Measurements from ENCODE around the gene PGBD5. TPM values are rescaled to one million over a fixed set of nuclear protein-coding genes. Genes with fewer than 3 reads are reported as not detected.
"Not testable (repeated sequence)": the region's sequence is repeated elsewhere in the genome, so short reads cannot be mapped to it uniquely, and the experiment has no call there.

PGBD5 gene
- total RNA-seq, 1 donor from 2014 or later = 3.5 TPM

DNA sequence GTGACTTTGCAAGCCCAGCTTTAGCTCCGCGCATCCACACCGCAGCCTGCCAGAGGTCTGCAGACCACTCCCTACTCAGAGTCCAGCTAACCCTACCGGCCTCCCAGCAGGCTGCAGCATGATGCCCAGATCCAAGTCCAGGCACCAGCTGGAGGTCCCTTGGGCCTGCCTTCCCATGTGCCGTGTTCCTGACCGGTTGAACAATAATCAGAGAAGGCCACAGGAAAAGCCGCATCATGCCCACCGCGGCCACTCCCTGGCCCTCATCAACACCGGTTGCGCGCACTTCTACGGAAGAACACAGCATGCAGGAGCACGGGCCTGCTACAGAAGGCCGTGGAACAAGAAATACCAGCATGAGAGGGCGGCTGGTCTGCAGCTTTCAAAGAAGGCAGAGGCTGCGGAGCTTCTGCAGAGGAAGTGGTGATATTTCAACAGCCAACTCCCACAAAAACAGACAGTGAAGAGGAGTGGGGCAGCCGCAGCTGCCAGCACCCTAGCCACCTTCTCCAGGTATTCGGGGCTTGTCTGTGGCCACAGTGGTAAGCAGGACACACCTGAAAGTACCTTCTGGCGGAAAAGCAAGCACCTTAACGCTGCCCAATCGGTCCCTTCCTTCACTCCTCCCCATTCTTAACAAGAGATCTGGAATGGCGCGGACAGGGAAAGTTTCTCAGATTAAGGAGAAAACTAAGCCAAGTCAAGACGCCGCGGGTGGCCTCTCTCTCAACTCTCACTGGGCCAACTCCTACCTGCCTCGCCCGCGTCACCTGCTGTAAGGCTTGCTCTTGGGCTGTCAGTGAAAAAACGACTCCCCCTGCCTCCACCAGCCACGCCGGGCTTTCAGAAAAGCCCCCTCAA lies 1.5 kb downstream of the PGBD5 start:
- DNase-seq (ENCODE audit: low spot score) = no peak

DNA sequence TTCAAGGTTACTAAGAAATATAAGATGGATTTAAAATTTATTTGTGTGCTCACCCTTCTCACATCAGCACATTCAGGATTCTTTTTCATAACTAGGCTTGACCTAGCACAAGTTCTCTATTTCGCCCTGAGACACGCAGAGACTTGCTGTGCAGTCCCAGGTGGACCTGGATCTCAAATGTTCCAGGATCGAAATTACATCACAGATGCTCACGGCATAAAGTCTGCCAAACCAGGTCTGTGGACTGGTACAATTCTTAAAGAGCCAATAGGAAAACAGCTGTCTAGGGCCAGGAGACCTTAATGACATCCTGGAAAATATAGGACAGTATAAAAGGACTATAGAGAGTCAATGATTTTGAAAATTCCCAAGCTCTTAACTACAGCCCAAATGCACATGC lies 2.2 kb downstream of the PGBD5 start:
- no peak for DNase-seq (ENCODE audit: low spot score)

DNA sequence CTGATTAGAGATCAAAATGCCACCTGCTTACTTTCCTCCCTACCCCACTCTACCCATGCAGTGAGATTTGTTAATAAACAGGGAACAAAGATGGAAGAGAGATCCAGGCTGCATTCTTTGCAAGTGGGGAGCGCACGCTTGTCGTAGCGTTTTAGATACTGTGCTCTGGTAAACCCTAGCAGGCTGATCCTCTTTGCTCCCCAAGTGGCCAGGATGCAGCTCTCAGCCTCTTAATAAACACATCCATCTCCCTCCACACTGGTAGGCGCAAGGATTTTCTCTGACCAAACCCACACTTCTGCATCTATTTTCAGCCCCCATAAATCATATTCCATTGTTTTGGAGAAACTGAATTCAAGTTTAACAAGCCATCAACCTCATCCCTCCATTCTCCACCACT lies 2.9 kb downstream of the PGBD5 start:
- no peak for DNase-seq (ENCODE audit: low spot score)

DNA sequence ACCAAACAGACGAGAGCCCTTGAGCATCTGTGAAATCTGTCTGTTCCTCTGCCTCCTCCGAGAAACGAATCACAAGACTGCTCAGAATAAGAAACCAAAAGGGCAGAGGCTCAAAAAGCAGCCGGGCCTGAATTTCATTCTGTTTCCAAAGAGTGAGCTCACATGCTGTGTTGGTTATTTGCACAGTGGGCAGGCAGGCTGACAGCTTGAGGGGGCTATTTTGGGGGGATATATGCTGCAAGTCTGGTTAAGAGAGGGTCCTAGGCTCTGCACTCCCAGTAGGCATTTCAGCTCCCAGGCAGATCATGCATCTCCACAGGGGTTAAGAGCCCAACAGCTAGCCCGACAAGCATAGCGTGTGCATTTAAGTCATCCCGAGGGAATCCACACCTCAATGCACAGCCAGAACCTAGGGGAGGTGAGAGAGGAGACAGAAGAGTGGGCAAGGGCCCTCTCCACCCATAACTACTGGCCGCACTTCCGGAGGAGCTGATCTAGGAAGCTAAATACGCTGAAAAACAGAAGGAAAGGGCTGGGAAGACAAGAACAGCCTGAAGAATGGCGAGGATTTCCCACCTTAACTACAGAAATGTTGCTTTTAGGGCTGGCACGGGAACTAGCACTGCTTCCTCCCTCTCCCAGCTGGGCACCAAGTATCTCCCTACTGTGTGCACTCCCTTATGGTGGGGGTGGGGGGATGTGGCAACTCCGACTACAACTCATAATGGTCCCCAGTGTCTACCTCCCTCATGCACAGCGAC lies 3.7 kb downstream of the PGBD5 start:
- no peak for DNase-seq (ENCODE audit: low spot score)

DNA sequence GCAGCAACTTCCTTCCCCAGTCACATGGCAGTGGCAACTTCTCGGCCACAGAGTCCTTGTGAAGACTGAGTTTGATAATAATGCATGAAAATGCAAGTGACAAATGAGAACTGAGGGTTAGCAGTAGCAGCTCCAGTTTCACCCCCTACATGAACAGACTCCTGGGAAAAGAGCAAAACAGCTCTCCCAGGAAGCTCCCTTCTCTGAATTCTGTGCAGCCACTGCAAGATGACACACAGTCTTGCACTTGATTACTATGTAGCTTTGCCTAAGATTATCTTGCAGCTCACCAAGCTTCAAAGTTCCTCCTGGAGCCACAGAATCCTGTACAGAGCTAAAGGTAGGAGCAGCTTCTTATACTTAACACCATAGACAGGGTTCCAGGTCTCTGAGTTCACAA lies 4.7 kb downstream of the PGBD5 start:
- no peak for DNase-seq (ENCODE audit: low spot score)

DNA sequence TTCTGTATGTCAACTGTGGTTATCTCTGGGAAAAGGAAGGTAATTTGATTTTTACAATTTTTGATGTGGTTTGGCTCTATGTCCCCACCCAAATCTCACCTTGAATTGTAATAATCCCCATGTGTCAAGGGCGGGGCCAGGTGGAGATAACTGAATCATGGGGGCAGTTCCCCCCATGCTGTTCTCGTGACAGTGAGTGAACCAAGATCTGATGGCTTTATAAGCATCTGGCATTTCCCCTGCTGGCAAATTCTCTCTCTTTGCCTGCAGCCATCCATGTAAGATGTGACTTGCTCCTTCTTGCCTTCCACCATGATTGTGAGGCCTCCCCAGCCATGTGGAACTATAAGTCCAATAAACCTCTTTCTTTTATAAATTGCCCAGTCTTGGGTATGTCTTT lies 5.8 kb downstream of the PGBD5 start:
- DNase-seq (ENCODE audit: low spot score) = not testable (repeated sequence)

DNA sequence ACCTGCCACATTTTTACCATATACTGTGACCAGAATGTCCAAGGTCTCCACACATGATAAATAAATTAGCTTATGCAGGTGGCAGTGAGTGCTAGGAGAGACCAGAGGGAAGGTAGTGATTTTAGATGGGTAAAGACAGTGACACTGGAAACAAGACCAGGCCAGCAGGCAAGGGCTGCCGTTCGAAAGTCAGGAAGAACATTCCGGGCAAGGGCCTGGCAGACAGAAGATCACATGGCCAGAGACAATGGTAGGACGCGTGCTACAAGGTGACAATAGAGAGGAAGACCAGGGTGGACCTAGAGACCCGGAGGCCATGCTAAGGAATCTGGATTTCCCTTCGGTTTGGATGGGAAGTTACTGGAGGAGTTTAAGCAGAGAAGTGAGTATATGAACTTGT lies 9.7 kb downstream of the PGBD5 start:
- DNase-seq (ENCODE audit: low spot score) = no peak

DNA sequence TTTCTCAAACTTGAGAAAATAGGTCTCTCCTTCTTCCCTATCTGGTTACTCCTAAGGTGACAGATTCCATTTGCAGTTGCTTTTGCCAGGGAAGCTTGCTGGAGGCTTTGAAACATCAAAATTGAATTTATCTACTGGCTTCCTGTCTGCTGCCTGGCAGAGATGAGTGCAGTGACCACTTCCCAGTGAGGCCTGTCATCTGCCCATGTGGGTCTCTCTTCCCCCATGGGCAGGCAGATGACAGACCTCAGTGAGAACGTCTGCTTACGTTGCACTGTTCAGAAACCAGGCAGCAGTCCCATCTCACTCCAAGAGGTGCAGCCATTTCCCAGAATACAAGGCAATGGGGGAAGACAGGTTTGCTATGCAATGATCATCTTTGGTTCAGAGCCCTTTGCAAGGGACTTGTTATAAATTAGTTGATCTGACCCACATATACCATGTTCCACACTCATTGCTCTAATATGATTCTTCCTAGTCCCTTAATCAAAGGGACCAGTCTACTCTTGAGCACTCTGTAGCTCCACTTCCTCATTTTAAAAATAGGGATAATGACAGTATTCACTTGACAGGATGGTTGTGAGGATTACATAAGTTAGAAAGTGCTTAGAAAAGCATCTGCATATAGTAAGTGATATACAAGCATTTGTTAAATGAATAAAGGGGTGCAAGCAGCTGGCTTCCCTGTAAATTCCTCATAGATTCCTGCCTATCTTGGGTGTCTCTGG lies 10.6 kb downstream of the PGBD5 start:
- no peak for DNase-seq (ENCODE audit: low spot score)

DNA sequence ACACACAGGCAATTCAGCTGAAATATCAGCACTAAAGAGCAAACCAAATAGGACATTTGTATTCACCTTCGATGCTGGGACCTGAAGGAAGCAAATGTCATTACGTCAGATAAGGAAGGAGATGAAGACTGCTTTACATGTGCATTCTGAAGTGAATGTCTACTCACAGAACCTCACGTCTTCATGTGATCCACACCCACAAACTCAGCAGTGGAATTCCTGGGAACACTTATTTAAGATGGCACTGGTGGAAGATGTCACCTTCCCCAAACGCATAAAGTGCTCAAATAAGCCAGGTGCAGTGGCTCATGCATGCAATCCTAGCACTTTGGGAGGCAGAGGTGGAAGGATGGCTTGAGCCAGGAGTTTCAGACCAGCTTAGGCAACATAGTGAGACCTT lies 11.4 kb downstream of the PGBD5 start:
- DNase-seq (ENCODE audit: low spot score) = no peak

DNA sequence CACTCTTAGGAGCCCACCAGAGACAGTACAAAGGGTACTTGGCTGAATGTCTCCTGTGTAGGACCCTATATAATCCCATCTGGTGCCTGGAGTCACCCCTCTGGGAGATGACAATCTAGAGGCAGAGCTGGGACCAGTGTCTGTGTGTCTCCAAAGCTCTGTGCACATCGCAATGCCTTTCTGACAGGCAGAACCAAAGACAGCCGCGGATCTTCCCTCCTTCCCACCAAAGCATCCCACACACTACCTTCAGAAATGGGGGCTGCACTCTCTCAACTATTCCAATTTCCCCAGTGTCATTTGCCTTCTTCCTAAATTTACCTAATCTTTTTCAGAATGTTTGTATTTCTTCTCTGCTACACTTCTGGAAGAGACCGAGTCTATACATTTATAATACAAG lies 12.0 kb downstream of the PGBD5 start:
- no peak for DNase-seq (ENCODE audit: low spot score)

DNA sequence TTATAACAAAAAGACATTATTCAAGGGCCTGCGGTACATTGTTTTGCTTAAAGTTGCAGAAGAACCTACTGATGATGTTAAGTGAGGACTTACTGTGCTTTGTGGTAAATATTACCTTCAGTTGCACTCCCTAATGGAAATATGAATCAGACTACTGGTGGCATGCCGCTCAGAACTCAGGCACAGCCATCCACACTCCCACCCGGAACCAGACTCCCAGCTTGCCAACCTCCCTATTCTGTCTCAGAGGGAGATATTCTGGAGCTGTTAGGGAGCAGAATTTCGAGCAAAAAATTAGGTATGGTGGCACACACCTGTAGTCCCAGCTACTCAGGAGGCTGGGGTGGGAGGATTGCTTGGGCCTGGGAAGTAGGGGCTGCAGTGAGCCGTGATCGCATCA lies 13.1 kb downstream of the PGBD5 start:
- DNase-seq (ENCODE audit: low spot score) = no peak

DNA sequence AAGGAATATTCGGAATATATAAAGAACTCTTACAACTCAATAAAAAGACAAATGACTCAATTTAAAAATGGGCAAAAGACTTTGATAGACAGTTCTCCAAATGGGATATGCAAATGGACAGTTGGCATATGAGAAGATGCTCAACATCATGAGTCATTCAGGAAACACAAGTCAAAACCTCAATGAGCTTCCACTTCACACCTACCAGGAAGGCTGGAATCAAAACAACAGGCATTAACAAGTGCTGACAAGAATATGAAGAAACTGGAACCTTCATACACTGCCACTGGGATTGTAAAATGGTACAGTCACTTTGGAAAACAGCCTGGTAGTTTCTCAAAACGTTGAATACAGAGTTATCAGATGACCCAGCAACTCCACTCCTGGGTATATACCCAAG lies 17.2 kb downstream of the PGBD5 start:
- no peak for DNase-seq (ENCODE audit: low spot score)

DNA sequence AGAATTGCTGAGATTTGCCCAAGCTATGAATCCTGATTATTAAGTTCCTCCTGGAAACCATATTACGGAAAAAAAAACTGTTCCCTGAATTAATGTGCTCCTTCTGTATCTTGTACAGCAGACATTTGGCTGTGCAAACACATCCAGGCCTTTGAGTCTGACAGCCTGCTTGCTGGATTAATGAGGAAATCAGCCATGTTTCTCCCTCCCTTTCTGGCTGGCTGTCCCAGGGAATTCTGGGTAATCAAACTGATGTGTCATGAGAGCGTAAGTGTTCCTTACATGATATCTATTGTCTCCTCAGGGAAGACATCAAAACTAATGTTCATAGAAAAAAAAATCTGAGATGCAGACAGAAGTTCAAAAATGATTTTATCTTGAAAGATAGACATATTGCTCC lies 18.8 kb downstream of the PGBD5 start:
- no peak for DNase-seq (ENCODE audit: low spot score)

DNA sequence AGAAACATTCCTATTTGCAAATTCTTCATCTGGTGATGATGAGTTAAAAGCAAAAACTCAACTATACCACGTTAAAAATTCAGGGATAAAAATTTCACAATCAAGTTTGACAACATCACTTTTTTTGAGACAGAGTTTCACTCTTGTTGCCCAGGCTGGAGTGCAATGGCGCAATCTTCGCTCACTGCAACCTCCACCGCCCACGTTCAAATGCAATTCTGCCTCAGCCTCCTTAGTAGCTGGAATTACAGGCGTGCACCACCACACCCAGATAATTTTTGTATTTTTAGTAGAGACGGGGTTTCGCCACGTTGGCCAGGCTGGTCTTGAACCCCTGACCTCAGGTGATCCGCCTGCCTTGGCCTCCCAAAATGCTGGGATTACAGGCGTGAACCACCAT lies 19.4 kb downstream of the PGBD5 start:
- not testable (repeated sequence) for DNase-seq (ENCODE audit: low spot score)

DNA sequence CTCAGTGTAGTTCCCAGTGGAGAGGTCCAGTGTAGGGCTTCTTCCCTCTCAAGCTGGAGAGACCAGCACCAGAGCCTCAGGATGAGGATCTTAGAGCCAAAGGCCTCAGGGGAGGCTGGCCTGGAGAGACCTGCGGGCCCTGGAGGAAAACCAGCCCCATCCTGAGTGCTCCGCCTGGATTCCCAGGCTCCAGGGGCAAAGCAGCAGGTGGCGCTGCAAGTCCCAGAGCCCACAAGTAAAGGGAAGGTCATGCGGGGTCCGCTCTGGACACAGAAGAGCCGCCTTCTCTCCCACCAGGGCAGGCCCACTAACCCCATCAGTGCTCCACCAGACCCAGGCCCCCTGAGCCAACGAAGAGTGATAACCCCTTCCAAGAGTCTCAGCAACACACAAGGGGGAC lies 22.7 kb downstream of the PGBD5 start:
- DNase-seq (ENCODE audit: low spot score) = no peak

DNA sequence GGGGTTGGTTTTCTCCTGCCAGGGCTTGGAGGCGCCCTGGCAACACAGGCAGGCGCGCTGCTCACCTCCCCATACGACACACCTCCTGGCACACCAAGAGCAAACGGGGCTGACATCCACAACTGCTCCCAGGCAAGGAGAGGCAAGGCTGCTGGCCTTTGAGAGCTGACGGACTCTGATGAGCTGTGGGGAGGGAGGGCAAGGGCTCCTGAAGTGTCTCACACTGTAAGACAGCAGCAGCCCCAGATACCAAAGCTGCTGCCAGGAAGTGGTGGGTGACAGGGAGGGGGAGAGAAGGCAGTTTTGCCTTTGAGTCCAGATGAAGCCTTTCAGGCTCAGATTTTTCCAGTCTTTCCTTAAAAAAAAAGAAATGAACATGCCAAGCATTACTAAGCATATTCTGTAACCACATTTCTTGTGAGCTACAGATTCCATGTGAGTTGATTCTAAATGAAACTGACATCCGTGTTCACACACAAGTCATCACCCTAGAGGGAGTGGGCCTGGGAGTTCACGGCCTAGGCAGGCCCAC lies 24.3 kb downstream of the PGBD5 start:
- DNase-seq (ENCODE audit: low spot score) = no peak

DNA sequence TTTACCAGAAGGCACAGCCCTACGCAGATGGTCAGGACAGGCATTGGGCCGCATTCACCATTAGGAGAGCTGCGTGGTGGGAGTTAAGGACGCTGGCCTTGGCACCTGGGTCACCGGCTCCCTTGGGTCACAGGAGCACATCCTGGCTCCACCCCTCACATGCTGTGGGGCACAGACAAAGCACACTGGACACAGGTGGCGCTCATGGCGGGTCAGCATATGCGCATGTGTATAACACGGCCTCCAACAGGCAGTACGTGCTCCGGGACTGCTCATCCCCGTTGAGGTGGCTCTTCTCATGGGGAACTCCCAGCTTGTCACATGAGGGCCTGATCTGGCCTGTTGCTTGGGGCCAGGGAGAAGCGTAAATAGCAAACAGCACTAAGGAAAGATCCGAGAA lies 25.0 kb downstream of the PGBD5 start:
- no peak for DNase-seq (ENCODE audit: low spot score)

DNA sequence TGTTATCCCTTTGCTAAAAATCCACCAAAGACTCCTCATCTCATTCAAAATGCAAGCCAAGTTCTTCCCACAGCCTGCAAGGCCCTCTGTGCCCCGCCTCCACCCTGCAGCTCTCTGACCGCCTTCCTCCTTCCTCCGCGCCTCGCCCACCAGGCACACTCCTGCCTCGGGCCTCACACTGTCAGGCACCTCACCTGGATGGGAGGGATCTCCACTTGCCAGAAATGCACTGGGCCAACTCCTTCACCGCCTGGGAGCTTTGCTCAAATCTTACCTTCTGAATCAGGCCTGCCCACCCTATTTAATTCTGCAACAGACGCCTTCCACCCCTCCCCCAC lies 26.2 kb downstream of the PGBD5 start:
- no peak for DNase-seq (ENCODE audit: low spot score)

DNA sequence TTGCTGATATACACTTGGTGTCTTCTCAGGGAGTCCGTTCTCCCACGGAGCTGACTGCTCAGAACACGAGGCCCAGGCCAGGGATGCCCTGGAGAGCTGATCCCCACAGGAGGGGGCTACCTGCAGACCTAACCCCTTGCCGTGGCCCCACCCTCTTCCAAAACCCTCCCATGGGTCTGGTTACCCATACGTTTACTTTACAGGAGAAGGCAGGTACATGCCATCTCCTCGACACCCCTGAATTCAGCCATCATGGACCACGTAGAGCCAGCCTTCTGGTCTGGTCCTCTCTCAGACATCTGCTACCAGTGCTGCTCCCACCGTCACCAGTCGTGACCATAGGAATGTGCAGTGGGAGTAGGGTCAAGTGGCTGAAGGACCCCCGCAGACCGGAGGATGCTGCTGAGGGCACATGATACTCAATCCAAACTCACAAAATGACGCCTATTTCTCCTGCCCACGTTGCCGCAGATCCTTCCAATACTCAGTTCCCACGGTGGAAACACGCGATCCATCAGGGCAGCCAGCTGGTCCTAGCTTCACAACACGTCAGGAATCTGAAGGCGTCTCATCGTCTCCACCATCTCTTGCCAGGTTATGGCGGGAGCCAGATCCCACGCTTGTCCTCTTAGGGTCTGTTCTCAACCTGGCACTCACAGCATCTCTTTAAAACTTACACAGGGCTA lies 26.7 kb downstream of the PGBD5 start:
- DNase-seq (ENCODE audit: low spot score) = no peak

DNA sequence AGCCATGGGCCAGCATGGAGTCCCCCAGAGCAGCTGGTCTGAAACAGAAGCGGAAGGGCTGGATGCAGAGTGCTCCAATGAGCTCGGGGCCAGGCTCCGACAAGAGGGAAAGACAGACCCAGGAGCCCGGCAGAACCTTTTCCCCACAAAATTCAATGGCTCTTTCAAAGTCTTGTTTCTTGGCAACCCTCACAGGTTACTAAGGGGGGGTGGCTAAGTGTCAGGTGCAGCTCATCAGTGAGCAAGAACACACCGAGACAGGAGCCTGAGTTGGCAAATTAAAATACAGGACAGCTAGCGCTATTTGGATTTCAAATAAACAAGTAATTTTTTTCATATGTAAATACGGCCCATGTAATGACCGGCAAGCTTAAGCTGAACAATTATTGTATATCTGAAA lies 27.3 kb downstream of the PGBD5 start:
- no peak for DNase-seq (ENCODE audit: low spot score)

DNA sequence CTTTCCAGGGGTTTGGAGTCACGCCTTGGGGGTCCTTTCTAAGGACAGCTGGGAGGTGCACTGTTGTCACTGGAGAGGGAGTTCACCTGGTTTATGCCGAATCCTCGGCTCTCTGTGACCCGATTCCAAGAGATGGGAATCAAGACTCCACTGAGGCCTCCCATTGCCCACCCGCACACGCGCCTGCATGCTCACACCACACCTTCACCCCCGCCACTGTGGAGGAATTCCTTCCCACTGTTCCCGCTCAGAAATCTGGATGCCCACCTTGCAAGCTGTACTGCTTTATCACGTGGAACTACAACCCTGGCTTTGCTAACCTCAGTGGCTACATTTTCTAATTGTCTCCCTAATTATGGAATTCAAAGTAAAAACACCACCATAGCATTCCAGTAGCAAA lies 29.2 kb downstream of the PGBD5 start:
- no peak for DNase-seq (ENCODE audit: low spot score)

DNA sequence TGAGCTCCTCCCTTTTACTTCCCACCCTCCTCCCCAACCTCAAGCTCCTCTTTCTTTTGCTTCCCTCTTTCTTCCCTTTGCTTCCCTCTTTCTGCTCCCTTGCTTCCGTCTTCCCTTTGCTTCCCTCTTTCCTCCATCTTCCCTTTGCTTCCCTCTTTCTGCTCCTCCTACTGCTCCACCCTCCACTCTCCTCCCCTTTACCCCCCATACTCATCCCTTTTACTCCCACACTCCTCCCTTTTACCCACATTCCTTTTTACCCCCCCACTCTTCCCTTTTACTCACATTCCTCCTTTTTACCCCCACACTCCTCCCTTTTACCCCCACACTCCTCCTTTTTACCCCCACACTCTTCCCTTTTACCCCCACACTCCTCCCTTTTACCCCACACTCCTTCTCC lies 30.2 kb downstream of the PGBD5 start:
- DNase-seq (ENCODE audit: low spot score) = no peak
